ENCODE measurements around the gene CCDC138. TPM values are rescaled to one million over a fixed set of nuclear protein-coding genes. Genes with fewer than 3 reads are reported as not detected.
"Not testable (repeated sequence)": the region's sequence is repeated elsewhere in the genome, so short reads cannot be mapped to it uniquely, and the experiment has no call there.

Gene CCDC138
- 1 to 10 TPM in 1 of 3 donors, under 1 TPM in 2; 0.52 to 2.0 (median 0.88) TPM for polyA plus RNA-seq

GRCh38 chr2:108786354-108787215 is at the start of gene CCDC138:
Gene CCDC138, plus strand, starts transcription at chr2:108786771. Its CDS starts 52 bp downstream, at chr2:108786823.
- WGBS, 3 donors, result 0 to 1% (median 0%) methylated on average over 76 to 78 of the region's 78 CpGs
- H3K27ac ChIP-seq (ENCODE audit: low read depth, low read length), result no peak within 1 kb of the TSS

GRCh38 chr2:108757973-108758372 is 28.6 kb upstream of the CCDC138 start:
- not testable (repeated sequence) for H3K27ac ChIP-seq (ENCODE audit: low read depth, low read length)
- WGBS, 3 donors, result 97 to 98% (median 98%) methylated on average over 9 of the region's 9 CpGs

GRCh38 chr2:108762618-108763017 is 24.0 kb upstream of the CCDC138 start:
- H3K27ac ChIP-seq (ENCODE audit: low read depth, low read length), result not testable (repeated sequence)

- WGBS, 3 donors, result 86 to 93% (median 92%) methylated on average over 4 to 5 of the region's 5 CpGs
- H3K27ac ChIP-seq (ENCODE audit: low read depth, low read length), result not testable (repeated sequence)
Observed at GRCh38 chr2:108766671-108767070, 19.9 kb upstream of the CCDC138 start.

- 85 to 96% (median 93%) methylated on average over 1 of the region's 2 CpGs for WGBS, 3 donors
Observed at GRCh38 chr2:108767859-108768258, 18.7 kb upstream of the CCDC138 start.

GRCh38 chr2:108776475-108776874 is 10.1 kb upstream of the CCDC138 start:
- WGBS, 3 donors, result 88 to 89% (median 89%) methylated on average over 3 of the region's 3 CpGs
- no peak overlapping the region for H3K27ac ChIP-seq (ENCODE audit: low read depth, low read length)

More at GRCh38 chr2:108767859-108768258, 18.7 kb upstream of the CCDC138 start:
- not testable (repeated sequence) for H3K27ac ChIP-seq (ENCODE audit: low read depth, low read length)

GRCh38 chr2:108778857-108779256 is 7.7 kb upstream of the CCDC138 start:
- no peak overlapping the region for H3K27ac ChIP-seq (ENCODE audit: low read depth, low read length)
- WGBS, 3 donors, result 58 to 97% (median 80%) methylated on average over 2 of the region's 2 CpGs

- no peak overlapping the region for H3K27ac ChIP-seq (ENCODE audit: low read depth, low read length)
- 0% methylated on average over 1 of the region's 1 CpG for WGBS, 3 donors
Observed at GRCh38 chr2:108786008-108786353, 590 bp upstream of the CCDC138 start.

GRCh38 chr2:108787216-108787541 is 608 bp downstream of the CCDC138 start:
- 1 to 2% (median 2%) methylated on average over 6 of the region's 6 CpGs for WGBS, 3 donors
- H3K27ac ChIP-seq (ENCODE audit: low read depth, low read length), result no peak overlapping the region

- WGBS, 3 donors, result 97 to 98% (median 97%) methylated on average over 7 of the region's 7 CpGs
Observed at GRCh38 chr2:108803045-108803736, 16.6 kb downstream of the CCDC138 start.

GRCh38 chr2:108805032-108805431 is 18.5 kb downstream of the CCDC138 start:
- 39 to 97% (median 89%) methylated on average over 1 of the region's 1 CpG for WGBS, 3 donors
- no peak overlapping the region for H3K27ac ChIP-seq (ENCODE audit: low read depth, low read length)

More at GRCh38 chr2:108803045-108803736, 16.6 kb downstream of the CCDC138 start:
- H3K27ac ChIP-seq (ENCODE audit: low read depth, low read length), result no peak overlapping the region

GRCh38 chr2:108805782-108806181 is 19.2 kb downstream of the CCDC138 start:
- no peak overlapping the region for H3K27ac ChIP-seq (ENCODE audit: low read depth, low read length)
- WGBS, 3 donors, result 69 to 100% (median 77%) methylated on average over 1 of the region's 1 CpG

- 90 to 91% (median 91%) methylated on average over 6 of the region's 6 CpGs for WGBS, 3 donors
Observed at GRCh38 chr2:108806371-108807113, 20.0 kb downstream of the CCDC138 start.

GRCh38 chr2:108809936-108810335 is 23.4 kb downstream of the CCDC138 start:
- 98 to 99% (median 99%) methylated on average over 3 of the region's 3 CpGs for WGBS, 3 donors
- no peak overlapping the region for H3K27ac ChIP-seq (ENCODE audit: low read depth, low read length)

More at GRCh38 chr2:108806371-108807113, 20.0 kb downstream of the CCDC138 start:
- no peak overlapping the region for H3K27ac ChIP-seq (ENCODE audit: low read depth, low read length)

GRCh38 chr2:108810993-108811957 is 24.7 kb downstream of the CCDC138 start:
- no peak overlapping the region for H3K27ac ChIP-seq (ENCODE audit: low read depth, low read length)
- 95 to 97% (median 97%) methylated on average over 4 of the region's 4 CpGs for WGBS, 3 donors

GRCh38 chr2:108813732-108814131 is 27.2 kb downstream of the CCDC138 start:
- no peak overlapping the region for H3K27ac ChIP-seq (ENCODE audit: low read depth, low read length)
- 89 to 93% (median 92%) methylated on average over 1 of the region's 1 CpG for WGBS, 3 donors

- 95 to 98% (median 97%) methylated on average over 2 of the region's 2 CpGs for WGBS, 3 donors
- no peak overlapping the region for H3K27ac ChIP-seq (ENCODE audit: low read depth, low read length)
Observed at GRCh38 chr2:108820482-108820881, 33.9 kb downstream of the CCDC138 start.

GRCh38 chr2:108823286-108823685 is 36.7 kb downstream of the CCDC138 start:
- H3K27ac ChIP-seq (ENCODE audit: low read depth, low read length), result no peak overlapping the region
- 93 to 99% (median 94%) methylated on average over 1 of the region's 1 CpG for WGBS, 3 donors
